K562 (cell line): Measurements from ENCODE around the gene TUFM. TPM values are rescaled to one million over a fixed set of nuclear protein-coding genes. Genes with fewer than 3 reads are reported as not detected.

Source experiments
- ETS2 ChIP-seq: IDR thresholded peaks from 2 replicates; pipeline ENCODE4 v1.6.1; 2016; ENCODE audit warnings: borderline replicate concordance, missing genetic modification characterization, mild to moderate bottlenecking, moderate library complexity, missing compliant biosample characterization; ENCODE audit not compliant: poor library complexity, severe bottlenecking
- STAT6 ChIP-seq: sonication (generic); formaldehyde crosslinking; IDR thresholded peaks from 2 replicates; pipeline ENCODE4 v1.8.1; 2023; ENCODE audit warnings: mild to moderate bottlenecking, missing genetic modification reagents
- TAF1 ChIP-seq: IDR thresholded peaks from 2 replicates; pipeline ENCODE4 v1.6.1; 2011; ENCODE audit warnings: mild to moderate bottlenecking, low read length, moderate library complexity; ENCODE audit not compliant: insufficient read depth, control insufficient read depth, severe bottlenecking; ENCODE audit errors: extremely low read depth
- TBL1XR1 ChIP-seq, 2 experiments: IDR thresholded peaks; 2 replicates each; pipeline ENCODE4 v1.6.1; 2012; ENCODE audit warnings: improper control_type of control experiment in 2 of 2, low read length in 2 of 2, mild to moderate bottlenecking in 1 of 2
- TBP ChIP-seq: optimal IDR thresholded peaks from 2 replicates; pipeline ENCODE3; 2011; ENCODE audit warnings: low read depth, low read length, improper control_type of control experiment
- TFE3 ChIP-seq: fragments of 450-650 bp; formaldehyde crosslinking; IDR thresholded peaks from 2 replicates; pipeline ENCODE4 v1.4.0; 2020; ENCODE audit warnings: mild to moderate bottlenecking, mixed read lengths
- TSHZ1 ChIP-seq: fragments of 250-450 bp; sonication (Bioruptor Pico); IDR thresholded peaks from 2 replicates; pipeline ENCODE4 v1.4.0; 2020; ENCODE audit warnings: mild to moderate bottlenecking, moderate library complexity
- YY1 ChIP-seq, 3 experiments: IDR thresholded peaks; 2 replicates each; pipeline ENCODE4 v1.6.1; 2011; ENCODE audit warnings: low read length in 2 of 3, mild to moderate bottlenecking in 2 of 3, moderate library complexity in 2 of 3, borderline replicate concordance in 1 of 3, control low read depth in 1 of 3, low read depth in 1 of 3; ENCODE audit not compliant: insufficient read depth in 3 of 3, insufficient replicate concordance in 2 of 3, control insufficient read depth in 1 of 3, insufficient read length in 1 of 3; ENCODE audit errors: extremely low read depth in 1 of 3
- ZNF212 ChIP-seq: fragments of 450-650 bp; formaldehyde crosslinking; IDR thresholded peaks from 2 replicates; pipeline ENCODE4 v1.4.0; 2020; ENCODE audit warnings: mild to moderate bottlenecking
- ZNF316 ChIP-seq: fragments of 450-650 bp; IDR thresholded peaks from 2 replicates; pipeline ENCODE4 v1.6.1; 2016
- polyA plus RNA-seq, 8 experiments: library from polyadenylated mRNA; depleted of rRNA in 4 of 8; stranded (reverse) in 5 of 8; unstranded in 3 of 8; fragments of >200 nt; fragmentation: Nextera tagmentation in 2 of 8; fragmentation: Illumina TruSeq in 1 of 8; extraction: Ambion mirVana in 2 of 8; extraction: Trizol in 1 of 8; gene quantifications; 2 replicates each; pipeline versions ENCODE4 v1.2.1 to v1.2.3, GENCODE V29; 2011 to 2014; ENCODE audit warnings: inconsistent platforms in 1 of 8, missing spikeins in 1 of 8
- total RNA-seq, 7 experiments: library from RNA; depleted of rRNA in 6 of 7; stranded (reverse); fragments of >200 nt in 6 of 7; fragmentation: Illumina TruSeq in 2 of 7; extraction: Trizol in 2 of 7; gene quantifications; 2 replicates each; pipeline versions ENCODE4 v1.2.1 to v1.2.3, GENCODE V29; 2011 to 2021; ENCODE audit warnings: low replicate concordance in 1 of 7
- TF ChIP-seq, protein P1 (sequence below): sonication (generic); formaldehyde crosslinking; IDR thresholded peaks from 2 replicates; pipeline ENCODE4 v1.8.0; 2022; ENCODE audit warnings: mild to moderate bottlenecking, missing genetic modification reagents
- TF ChIP-seq, protein P2 (sequence below): fragments of 250-450 bp; sonication (Bioruptor Pico); IDR thresholded peaks from 2 replicates; pipeline ENCODE4 v1.5.0; 2021

Gene TUFM
- total and polyA plus RNA-seq, 9 of the 15 experiments (the other 6 are each of a cell fraction or from before 2014, with no cell fraction given) = 34.1 to 434 (median 256) TPM

DNA sequence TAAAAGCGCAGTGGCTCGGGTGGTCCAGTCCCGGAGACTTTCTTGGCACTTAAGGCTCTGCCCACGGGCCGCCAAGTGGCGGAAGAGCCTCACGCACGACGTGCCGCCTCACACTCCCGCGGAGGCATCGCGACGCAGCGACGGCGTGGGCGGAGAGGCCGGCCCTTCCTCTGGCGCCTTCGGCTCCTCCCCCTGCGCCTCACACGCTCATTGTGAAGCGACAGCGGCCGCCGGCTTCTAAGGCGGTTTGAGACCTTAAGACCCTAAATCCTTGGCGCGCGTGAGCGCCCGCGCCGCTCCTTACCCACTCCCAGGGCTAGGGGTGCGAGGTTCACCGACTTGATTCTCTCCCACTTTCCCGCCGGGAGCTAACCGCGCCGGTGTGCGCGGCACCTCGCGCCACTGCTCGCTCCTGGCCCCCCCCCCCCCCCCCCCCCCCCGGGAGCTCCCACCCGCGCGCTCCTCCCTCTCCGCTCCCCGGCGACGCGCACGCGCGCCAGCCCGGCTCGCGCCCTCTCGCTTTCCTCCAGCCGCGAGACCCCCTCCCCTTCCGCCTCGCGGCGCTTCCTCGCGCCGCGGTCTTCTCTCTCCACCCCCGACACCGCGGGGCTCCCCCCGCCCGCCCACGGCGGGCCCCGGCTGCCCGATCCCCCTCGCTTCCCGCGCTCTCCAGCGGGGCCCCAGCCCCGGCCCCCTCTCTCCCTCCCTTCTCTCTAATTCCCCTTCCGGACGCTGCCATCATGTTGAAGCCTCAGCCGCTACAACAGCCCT is 23.4 kb downstream of the TUFM start, which contains the start of gene ATXN2L (continued):
- TF ChIP-seq, protein P1, sequence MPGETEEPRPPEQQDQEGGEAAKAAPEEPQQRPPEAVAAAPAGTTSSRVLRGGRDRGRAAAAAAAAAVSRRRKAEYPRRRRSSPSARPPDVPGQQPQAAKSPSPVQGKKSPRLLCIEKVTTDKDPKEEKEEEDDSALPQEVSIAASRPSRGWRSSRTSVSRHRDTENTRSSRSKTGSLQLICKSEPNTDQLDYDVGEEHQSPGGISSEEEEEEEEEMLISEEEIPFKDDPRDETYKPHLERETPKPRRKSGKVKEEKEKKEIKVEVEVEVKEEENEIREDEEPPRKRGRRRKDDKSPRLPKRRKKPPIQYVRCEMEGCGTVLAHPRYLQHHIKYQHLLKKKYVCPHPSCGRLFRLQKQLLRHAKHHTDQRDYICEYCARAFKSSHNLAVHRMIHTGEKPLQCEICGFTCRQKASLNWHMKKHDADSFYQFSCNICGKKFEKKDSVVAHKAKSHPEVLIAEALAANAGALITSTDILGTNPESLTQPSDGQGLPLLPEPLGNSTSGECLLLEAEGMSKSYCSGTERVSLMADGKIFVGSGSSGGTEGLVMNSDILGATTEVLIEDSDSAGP (CRISPR knock-in tag) = peak; percentile 57; the same call in 1 of the 2 replicates
- TF ChIP-seq TFE3 = no peak
- 0 out of 2 replicates have a peak, but pooled peaks have one; percentile 48 for TF ChIP-seq ZNF212
- TF ChIP-seq, protein P2, sequence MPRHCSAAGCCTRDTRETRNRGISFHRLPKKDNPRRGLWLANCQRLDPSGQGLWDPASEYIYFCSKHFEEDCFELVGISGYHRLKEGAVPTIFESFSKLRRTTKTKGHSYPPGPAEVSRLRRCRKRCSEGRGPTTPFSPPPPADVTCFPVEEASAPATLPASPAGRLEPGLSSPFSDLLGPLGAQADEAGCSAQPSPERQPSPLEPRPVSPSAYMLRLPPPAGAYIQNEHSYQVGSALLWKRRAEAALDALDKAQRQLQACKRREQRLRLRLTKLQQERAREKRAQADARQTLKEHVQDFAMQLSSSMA (CRISPR knock-in tag) = 0 out of 2 replicates have a peak, but pooled peaks have one; percentile 76
- 0 out of 4 replicates have a peak, but pooled peaks of 1 of the 2 experiments have one; percentile 40 for TF ChIP-seq TBL1XR1 (IDR thresholded peaks at IDR 0.05; ENCODE audit: low read length in 2 of 2)
- TF ChIP-seq ETS2 (tag) = no peak
- TF ChIP-seq ZNF316 = no peak
- no peak for TF ChIP-seq TSHZ1 (CRISPR knock-in tag)
- peak in 2 of 3 experiments; percentile 70 to 72 for TF ChIP-seq YY1 (IDR thresholded peaks at IDR 0.05; ENCODE audit: borderline replicate concordance in 1 of 3, control insufficient read depth in 1 of 3, extremely low read depth in 1 of 3, insufficient read depth in 3 of 3, insufficient read length in 1 of 3, insufficient replicate concordance in 2 of 3, low read depth in 1 of 3, low read length in 2 of 3)
- TF ChIP-seq STAT6 (CRISPR knock-in tag) = no peak
- TF ChIP-seq TAF1 = peak; percentile 87
- TF ChIP-seq TBP = peak; percentile 81
